GM12801 (cell line): Measurements from ENCODE around the gene MGRN1.

Source experiments
- CTCF ChIP-seq: IDR thresholded peaks from one replicate; pipeline ENCODE4 v1.5.1; 2011; ENCODE audit warnings: control low read depth; ENCODE audit not compliant: insufficient read length; ENCODE audit errors: extremely low read depth

MGRN1 gene

GRCh38 chr16:4631444-4631843 lies 6.8 kb downstream of the MGRN1 start:
- no peak for TF ChIP-seq CTCF

- no peak for TF ChIP-seq CTCF
Observed at GRCh38 chr16:4633910-4634635, 9.4 kb downstream of the MGRN1 start.

- TF ChIP-seq CTCF: no peak
Observed at GRCh38 chr16:4634768-4635167, 10.1 kb downstream of the MGRN1 start.

GRCh38 chr16:4636196-4636595 lies 11.6 kb downstream of the MGRN1 start:
- no peak for TF ChIP-seq CTCF

- TF ChIP-seq CTCF: no peak
Observed at GRCh38 chr16:4637501-4638166, 13.0 kb downstream of the MGRN1 start.

- no peak for TF ChIP-seq CTCF
Observed at GRCh38 chr16:4639899-4640509, 15.4 kb downstream of the MGRN1 start.

- no peak for TF ChIP-seq CTCF
Observed at GRCh38 chr16:4640572-4641305, 16.1 kb downstream of the MGRN1 start.
